Endodermal cell (in vitro differentiated cells): ENCODE measurements around the gene PDE5A. TPM values are rescaled to one million over a fixed set of nuclear protein-coding genes. Genes with fewer than 3 reads are reported as not detected.
A peak's percentile ranks its signal among the peaks of the same experiment; 100 is the strongest.

Experiments
- DNase-seq: peaks from one replicate; pipeline ENCODE4 v3.0.0-alpha.2; 2017
- H3K27ac ChIP-seq: 2 replicates; pipeline ENCODE4 v1.5.1; 2013; ENCODE audit warnings: mild to moderate bottlenecking, low read depth, low read length, moderate library complexity
- H3K27me3 ChIP-seq: 2 replicates; pipeline ENCODE4 v1.6.1; 2013; ENCODE audit warnings: mild to moderate bottlenecking, low read length, moderate library complexity; ENCODE audit not compliant: insufficient read depth, control insufficient read depth, poor library complexity, severe bottlenecking
- H3K36me3 ChIP-seq: 2 replicates; pipeline ENCODE4 v1.7.0; 2013; ENCODE audit warnings: mild to moderate bottlenecking, low read length, moderate library complexity; ENCODE audit not compliant: control insufficient read depth, insufficient read depth
- H3K4me1 ChIP-seq: one replicate; pipeline ENCODE4 v1.7.0; 2013; ENCODE audit warnings: low read length; ENCODE audit not compliant: control insufficient read depth, insufficient read depth
- H3K4me3 ChIP-seq: 2 replicates; pipeline ENCODE4 v1.5.1; 2013; ENCODE audit warnings: mild to moderate bottlenecking, low read length, moderate library complexity
- H3K9ac ChIP-seq: 2 replicates; pipeline ENCODE4 v1.6.1; 2013; ENCODE audit warnings: mild to moderate bottlenecking, low read length, moderate library complexity; ENCODE audit not compliant: poor library complexity, severe bottlenecking; ENCODE audit errors: extremely low read depth
- H3K9me3 ChIP-seq: 2 replicates; pipeline ENCODE4 v1.6.1; 2013; ENCODE audit warnings: mild to moderate bottlenecking, low read length, moderate library complexity; ENCODE audit not compliant: control insufficient read depth
- H3K27ac Mint-ChIP-seq: 2 replicates; pipeline ENCODE4 v1.8.0; 2020; ENCODE audit warnings: mixed read lengths
- H3K27me3 Mint-ChIP-seq: 2 replicates; pipeline ENCODE4 v1.8.0; 2021; ENCODE audit warnings: mild to moderate bottlenecking, mixed read lengths; ENCODE audit not compliant: insufficient read depth
- H3K36me3 Mint-ChIP-seq: 2 replicates; pipeline ENCODE4 v1.8.0; 2020; ENCODE audit warnings: low read depth, mixed read lengths
- H3K4me1 Mint-ChIP-seq: 2 replicates; pipeline ENCODE4 v1.8.0; 2020; ENCODE audit warnings: mixed read lengths
- H3K4me3 Mint-ChIP-seq: 2 replicates; pipeline ENCODE4 v1.8.0; 2020; ENCODE audit warnings: mild to moderate bottlenecking, moderate library complexity, mixed read lengths
- H3K9me3 Mint-ChIP-seq: 2 replicates; pipeline ENCODE4 v1.8.0; 2020; ENCODE audit warnings: mild to moderate bottlenecking, mixed read lengths
- CTCF ChIP-seq: fragments of 200-600 bp; sonication (generic); conservative IDR thresholded peaks from 2 replicates; pipeline ENCODE4 v1.5.0; 2021; ENCODE audit warnings: antibody characterized with exemption, mild to moderate bottlenecking
- WGBS, 2 experiments: methylation state at CpG; one replicate each; pipeline versions ENCODE4 v1.1.5 to v1.1.7; 2013; ENCODE audit warnings: missing lambda C conversion rate in 2 of 2, mixed read lengths in 1 of 2; ENCODE audit not compliant: insufficient coverage in 1 of 2, insufficient read length in 1 of 2; 5-methylcytosine and 5-hydroxymethylcytosine counted together
- total RNA-seq, 2 donors: library from RNA; stranded (reverse); fragmentation: NEBNext Ultra II Directional in 1 of 2; extraction: Animal tissue kit (Norgen Biotek cat#: 25700) in 1 of 2; gene quantifications; 2 replicates in 1 of 2; 3 replicates in 1 of 2; pipeline ENCODE4 v1.2.1, GENCODE V29; 2021

PDE5A gene
- total RNA-seq, 2 donors from 2014 or later: 36.3 to 37.8 TPM

- H3K27me3 Mint-ChIP-seq: peaks cover 15% of the 10 kb centered on the region
- H3K4me1 Mint-ChIP-seq: peaks cover 5% of the 10 kb centered on the region
- H3K27ac Mint-ChIP-seq: no peak overlapping the region
- H3K4me3 ChIP-seq: peak overlapping the region; percentile 84
- peaks cover 17% of the 10 kb centered on the region for H3K27me3 ChIP-seq
- H3K27ac ChIP-seq: no peak overlapping the region
- H3K36me3 ChIP-seq: no peaks in the 10 kb centered on the region
- no peak overlapping the region for H3K9ac ChIP-seq
- no peak for TF ChIP-seq CTCF
- no peak overlapping the region for H3K4me3 Mint-ChIP-seq
- DNase-seq: no peak
- H3K9me3 ChIP-seq: no peaks in the 10 kb centered on the region
- H3K36me3 Mint-ChIP-seq: peaks cover 12% of the 10 kb centered on the region
- H3K4me1 ChIP-seq: no peaks in the 10 kb centered on the region
- H3K9me3 Mint-ChIP-seq: no peaks in the 10 kb centered on the region
- 82% methylated on average over 2 of the region's 2 CpGs; no CpG with 5 or more reads in 1 of the 2 experiments for WGBS, 2 experiments
These were observed 2.8 kb downstream of the PDE5A start for GRCh38 chr4:119625761-119626160.

GRCh38 chr4:119624356-119624755, 4.2 kb downstream of the PDE5A start:
- peaks cover 12% of the 10 kb centered on the region for H3K36me3 Mint-ChIP-seq
- no peaks in the 10 kb centered on the region for H3K9me3 ChIP-seq
- peaks cover 5% of the 10 kb centered on the region for H3K4me1 Mint-ChIP-seq
- no peak overlapping the region for H3K27ac Mint-ChIP-seq
- 85 to 100% methylated on average over 2 to 4 of the region's 4 CpGs for WGBS, 2 experiments
- H3K9me3 Mint-ChIP-seq: no peaks in the 10 kb centered on the region
- no peak overlapping the region for H3K27ac ChIP-seq
- peaks cover 11% of the 10 kb centered on the region for H3K27me3 ChIP-seq
- no peak for DNase-seq
- TF ChIP-seq CTCF: no peak
- H3K4me1 ChIP-seq: no peaks in the 10 kb centered on the region
- no peak overlapping the region for H3K9ac ChIP-seq
- H3K27me3 Mint-ChIP-seq: peaks cover 9% of the 10 kb centered on the region
- H3K4me3 Mint-ChIP-seq: no peak overlapping the region
- no peaks in the 10 kb centered on the region for H3K36me3 ChIP-seq
- H3K4me3 ChIP-seq: no peak overlapping the region

GRCh38 chr4:119623025-119623424, 5.6 kb downstream of the PDE5A start:
- no peaks in the 10 kb centered on the region for H3K4me1 ChIP-seq
- H3K9me3 ChIP-seq: no peaks in the 10 kb centered on the region
- H3K27me3 ChIP-seq: peaks cover 11% of the 10 kb centered on the region
- peaks cover 12% of the 10 kb centered on the region for H3K36me3 Mint-ChIP-seq
- H3K27ac ChIP-seq: no peak overlapping the region
- H3K27me3 Mint-ChIP-seq: peaks cover 9% of the 10 kb centered on the region
- H3K36me3 ChIP-seq: no peaks in the 10 kb centered on the region
- no peak for TF ChIP-seq CTCF
- no peak overlapping the region for H3K27ac Mint-ChIP-seq
- H3K4me3 Mint-ChIP-seq: no peak overlapping the region
- peaks cover 5% of the 10 kb centered on the region for H3K4me1 Mint-ChIP-seq
- no peaks in the 10 kb centered on the region for H3K9me3 Mint-ChIP-seq
- no peak overlapping the region for H3K4me3 ChIP-seq
- H3K9ac ChIP-seq: no peak overlapping the region
- DNase-seq: no peak
